Stimulated activated CD8-positive, alpha-beta memory T cell treated with anti-CD3 and anti-CD28 coated beads, Interleukin-7, amount 100 ng/mL, for 48 hours (primary cell): ENCODE results near the gene PPP2R2C.

Experiments used
- DNase-seq, 2 donors: peaks; one replicate each; pipeline ENCODE4 v3.0.0-alpha.2; 2020; ENCODE audit warnings: low read depth in 1 of 2; ENCODE audit errors: extremely low read depth in 1 of 2

Gene PPP2R2C

DNA sequence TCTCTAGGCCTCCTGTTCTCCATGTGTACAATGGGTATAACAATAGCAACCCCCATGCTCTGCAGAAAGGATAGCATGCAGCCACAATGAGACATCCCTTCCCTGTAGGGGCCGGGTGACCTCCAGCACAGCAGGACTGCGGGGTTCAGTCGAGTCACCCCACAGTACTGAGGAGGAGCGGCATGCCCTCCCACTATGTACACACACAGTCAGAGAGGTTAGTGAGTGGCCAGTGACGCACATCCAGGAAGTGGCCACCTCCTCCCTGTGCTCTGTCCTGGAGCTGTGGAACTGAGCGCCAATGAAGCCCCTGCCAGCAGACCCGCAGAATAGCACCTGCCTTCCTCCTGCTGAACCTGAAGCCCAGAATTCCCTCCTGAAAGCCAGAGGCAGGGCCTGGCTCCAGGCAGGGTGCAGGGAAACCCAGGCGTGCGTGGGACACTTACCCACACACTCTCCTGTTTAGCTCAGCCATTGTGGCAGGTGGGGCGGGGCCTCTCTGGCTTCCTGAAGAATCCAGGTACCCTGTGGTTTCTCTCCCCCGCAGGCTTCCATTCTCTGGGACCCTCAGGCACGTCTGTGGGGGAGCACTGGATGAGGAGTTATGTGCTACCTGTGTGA, 152.8 kb downstream of the PPP2R2C start:
- DNase-seq = no peak

DNA sequence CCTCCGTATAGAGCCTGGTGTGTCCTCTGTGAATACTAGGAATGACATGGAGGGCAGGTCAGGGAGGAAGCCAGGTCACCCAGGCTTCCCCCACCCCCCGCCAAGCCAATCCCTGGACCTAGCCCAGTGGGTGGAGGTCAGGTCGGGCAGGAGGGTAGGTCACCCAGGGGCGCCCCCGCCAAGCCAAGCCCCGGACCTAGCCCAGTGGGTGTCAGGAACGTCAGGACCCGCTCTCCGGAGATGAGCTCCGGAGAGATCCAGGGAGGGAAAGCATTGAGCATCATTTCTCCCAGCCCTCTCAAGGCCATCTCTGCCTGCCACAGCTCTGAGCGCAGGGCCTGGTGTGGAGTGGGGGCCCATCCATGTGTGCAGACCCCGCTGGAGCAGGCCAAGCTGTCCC, 154.2 kb downstream of the PPP2R2C start:
- DNase-seq = no peak

DNA sequence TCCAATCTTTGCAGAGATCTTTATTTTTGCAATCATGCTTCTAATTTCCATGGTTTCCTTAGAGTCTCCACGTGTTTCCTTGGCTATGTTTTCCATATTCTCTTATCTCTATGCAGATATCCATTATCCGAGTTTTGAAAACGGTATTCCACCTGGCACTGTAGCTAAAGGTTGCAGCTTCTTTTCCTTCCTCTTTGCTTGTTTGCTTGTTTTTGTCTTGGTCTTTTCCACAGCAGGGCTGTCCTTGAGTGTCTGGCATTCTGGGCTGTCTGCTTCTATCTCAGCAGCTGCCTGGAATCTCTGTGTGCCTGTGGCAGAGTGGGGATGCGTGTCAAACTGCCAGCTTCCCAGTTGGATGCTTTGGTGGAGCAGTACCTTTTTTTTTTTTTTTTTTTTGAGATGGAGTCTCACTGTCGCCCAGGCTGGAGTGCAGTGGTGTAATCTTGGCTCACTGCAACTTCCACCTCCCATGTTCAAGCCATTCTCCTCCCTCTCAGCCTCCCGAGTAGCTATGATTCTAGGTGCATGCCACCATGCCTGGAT, 155.9 kb downstream of the PPP2R2C start:
- DNase-seq = no peak

DNA sequence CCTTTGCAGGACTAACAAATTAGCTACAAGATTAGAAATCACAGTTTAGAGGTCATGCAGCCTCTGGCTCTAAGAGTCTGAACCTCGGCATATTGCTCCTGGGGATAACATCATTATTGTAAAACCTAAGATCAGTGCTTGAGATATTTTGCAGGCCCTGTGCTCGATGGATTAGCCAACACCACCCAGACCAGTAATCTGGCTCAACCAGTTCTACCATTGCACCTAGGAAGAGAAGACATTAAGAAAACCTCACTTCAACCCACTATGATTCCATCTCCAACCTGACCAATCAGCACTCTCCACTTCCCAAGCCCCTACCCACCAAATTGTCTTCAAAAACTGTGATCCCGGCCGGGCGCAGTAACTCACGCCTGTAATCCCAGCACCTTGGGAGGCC, 159.2 kb downstream of the PPP2R2C start:
- DNase-seq = no peak

DNA sequence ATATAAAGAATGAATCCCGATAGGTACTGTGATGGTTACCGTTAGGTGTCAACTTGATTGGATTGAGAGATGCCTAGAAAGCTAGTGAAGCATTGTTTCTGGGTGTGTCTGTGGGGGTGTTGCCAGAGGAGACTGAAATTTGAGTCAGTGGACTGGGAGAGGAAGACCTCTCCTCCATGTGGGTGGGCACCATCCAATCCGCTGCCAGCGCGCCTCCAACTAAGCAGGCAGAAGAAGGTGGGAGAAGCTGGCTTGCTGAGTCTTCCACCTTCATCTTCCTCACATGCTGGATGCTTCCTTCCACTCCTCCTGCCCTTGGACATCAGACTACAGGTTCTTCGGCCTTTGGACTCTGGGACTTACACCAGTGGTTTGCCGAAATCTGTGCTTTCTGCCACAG, 162.6 kb downstream of the PPP2R2C start:
- no peak for DNase-seq

DNA sequence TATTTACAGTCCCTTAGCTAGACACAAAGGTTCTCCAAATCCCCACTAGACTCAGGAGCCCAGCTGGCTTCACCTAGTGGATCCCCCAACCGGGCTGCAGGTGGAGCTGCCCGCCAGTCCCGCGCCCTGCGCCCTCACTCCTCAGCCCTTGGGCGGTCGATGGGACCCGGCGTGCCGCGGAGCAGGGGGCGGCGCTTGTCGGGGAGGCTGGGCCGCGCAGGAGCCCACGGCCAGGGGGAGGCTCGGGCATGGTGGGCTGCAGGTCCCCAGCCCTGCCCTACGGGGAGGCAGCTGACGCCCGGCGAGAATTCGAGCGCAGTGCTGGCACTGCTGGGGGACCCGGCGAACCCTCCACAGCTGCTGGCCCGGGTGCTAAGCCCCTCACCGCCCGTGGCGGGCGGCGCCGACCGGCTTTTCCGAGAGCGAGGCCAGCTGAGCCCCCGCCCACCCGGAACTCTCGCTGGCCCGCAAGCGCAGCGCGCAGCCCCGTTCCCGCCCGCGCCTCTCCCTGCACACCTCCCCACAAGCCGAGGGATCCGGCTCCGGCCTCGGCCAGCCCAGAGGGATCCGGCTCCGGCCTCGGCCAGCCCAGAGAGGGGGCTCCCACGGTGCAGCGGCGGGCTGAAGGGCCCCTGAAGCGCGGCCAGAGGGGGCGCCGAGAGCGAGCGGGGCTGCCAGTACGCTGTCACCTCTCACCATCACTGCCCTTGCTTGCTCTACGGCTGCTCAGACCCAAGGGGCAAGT, 163.3 kb downstream of the PPP2R2C start:
- no peak for DNase-seq

DNA sequence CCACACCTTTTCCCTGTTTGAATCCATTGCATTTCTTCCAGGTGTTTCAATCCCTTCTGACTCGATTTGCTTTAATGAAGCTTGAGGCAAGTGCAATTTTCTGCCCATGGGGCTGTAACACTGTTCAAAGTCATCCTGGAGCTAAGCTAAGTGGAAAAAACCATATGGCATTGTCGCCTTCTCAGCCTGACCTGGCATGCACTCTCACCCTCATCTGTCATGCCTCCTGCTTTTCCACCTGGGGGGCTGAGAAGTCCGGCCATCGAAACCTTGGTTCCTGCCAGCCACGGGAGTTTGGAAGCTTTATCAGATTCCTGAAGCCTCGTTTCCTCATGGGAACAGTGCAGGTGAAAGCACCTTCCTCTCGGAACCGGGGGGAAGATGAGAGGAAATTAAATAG, 164.5 kb downstream of the PPP2R2C start:
- DNase-seq = no peak

DNA sequence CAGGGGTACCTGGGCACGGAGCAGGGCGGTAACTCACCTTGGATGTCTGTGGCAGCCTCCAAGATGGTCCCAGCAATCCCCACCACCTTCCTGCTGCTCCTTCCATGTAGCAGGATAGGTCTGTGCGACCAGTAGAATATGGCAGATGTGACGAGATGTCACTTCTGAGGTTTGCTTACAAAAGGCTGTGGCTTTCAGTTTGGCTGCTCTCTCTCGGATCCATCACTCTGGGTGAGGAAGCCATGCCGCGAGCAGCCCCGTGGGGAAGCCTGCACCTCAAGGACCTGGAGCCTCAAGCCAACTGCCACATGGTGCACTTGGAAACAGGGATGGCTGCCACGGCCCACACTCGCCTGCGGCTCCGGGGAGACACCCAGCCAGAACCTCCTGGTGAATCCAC, 165.2 kb downstream of the PPP2R2C start:
- DNase-seq = no peak

DNA sequence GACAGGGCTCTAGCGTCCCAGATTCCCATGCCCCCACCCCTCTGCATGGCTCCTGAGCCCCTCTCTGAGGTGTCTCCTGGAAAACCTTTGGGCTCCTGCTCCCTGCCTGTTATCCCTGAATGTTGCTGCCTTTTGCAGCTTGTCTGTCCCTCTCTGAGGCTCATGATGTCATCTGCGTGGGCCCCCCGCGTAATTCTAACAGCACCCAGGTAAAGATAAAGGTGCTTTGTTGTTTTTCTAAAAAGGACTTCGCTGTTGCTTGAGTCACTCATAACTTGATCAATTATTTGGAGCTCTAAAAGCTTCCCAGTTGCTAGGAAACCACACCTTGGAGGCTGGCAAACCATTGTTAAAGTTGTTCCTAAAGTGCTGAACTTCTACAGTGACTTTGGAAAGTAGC, 166.1 kb downstream of the PPP2R2C start:
- DNase-seq = no peak

DNA sequence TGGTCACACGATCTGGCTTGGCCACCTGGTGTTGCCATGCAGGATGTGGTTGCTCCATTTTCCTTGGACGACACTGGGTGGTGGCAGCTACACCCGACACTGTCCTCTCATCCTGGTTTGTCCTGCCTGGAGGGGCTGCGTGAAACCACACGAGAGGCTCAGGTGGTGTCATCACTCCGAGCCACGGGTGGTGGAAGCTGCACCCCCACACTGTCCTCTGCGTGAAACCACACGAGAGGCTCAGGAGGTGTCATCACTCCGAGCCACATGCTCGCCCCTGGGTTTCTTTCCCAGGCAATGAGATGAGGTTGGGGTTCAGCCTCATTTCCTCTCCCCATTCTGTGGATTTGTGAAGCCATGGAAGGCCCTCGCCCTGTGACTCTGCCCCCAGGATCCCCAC, 168.5 kb downstream of the PPP2R2C start:
- DNase-seq = no peak

DNA sequence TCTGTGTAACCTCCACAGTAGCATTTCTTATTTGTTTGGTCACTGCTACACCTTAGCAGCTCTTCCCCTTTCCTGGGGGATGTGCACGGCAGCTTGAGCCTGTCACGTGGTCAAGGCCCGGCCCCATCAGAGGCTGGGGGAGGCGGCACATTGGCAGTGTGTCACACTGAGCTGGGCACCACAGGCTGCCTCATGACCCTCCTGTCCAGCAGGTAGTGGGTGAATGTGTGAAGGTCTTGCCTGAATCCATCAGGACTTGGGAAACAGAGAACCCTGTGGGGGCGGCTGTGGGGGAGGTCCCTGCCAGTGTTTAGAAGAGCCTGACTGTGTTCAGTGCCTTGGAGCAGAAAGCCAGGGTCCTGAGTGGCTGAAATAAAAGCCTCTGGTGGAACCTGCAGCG, 169.5 kb downstream of the PPP2R2C start:
- no peak for DNase-seq

DNA sequence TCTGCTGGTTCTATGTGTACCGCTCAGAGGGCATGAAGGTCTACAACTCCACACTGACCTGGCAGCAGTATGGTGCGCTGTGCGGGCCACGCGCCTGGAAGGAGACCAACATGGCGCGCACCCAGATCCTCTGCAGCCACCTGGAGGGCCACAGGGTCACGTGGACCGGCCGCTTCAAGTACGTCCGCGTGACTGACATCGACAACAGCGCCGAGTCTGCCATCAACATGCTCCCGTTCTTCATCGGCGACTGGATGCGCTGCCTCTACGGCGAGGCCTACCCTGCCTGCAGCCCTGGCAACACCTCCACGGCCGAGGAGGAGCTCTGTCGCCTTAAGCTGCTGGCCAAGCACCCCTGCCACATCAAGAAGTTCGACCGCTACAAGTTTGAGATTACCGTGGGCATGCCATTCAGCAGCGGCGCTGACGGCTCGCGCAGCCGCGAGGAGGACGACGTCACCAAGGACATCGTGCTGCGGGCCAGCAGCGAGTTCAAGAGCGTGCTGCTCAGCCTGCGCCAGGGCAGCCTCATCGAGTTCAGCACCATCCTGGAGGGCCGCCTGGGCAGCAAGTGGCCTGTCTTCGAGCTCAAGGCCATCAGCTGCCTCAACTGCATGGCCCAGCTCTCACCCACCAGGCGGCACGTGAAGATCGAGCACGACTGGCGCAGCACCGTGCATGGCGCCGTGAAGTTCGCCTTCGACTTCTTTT, 170.5 kb downstream of the PPP2R2C start:
- DNase-seq = no peak

DNA sequence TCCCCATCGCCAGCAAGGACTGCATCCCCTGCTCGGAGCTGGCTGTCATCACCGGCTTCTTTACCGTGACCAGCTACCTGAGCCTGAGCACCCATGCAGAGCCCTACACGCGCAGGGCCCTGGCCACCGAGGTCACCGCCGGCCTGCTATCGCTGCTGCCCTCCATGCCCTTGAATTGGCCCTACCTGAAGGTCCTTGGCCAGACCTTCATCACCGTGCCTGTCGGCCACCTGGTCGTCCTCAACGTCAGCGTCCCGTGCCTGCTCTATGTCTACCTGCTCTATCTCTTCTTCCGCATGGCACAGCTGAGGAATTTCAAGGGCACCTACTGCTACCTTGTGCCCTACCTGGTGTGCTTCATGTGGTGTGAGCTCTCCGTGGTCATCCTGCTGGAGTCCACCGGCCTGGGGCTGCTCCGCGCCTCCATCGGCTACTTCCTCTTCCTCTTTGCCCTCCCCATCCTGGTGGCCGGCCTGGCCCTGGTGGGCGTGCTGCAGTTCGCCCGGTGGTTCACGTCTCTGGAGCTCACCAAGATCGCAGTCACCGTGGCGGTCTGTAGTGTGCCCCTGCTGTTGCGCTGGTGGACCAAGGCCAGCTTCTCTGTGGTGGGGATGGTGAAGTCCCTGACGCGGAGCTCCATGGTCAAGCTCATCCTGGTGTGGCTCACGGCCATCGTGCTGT, 171.2 kb downstream of the PPP2R2C start:
- DNase-seq = no peak

DNA sequence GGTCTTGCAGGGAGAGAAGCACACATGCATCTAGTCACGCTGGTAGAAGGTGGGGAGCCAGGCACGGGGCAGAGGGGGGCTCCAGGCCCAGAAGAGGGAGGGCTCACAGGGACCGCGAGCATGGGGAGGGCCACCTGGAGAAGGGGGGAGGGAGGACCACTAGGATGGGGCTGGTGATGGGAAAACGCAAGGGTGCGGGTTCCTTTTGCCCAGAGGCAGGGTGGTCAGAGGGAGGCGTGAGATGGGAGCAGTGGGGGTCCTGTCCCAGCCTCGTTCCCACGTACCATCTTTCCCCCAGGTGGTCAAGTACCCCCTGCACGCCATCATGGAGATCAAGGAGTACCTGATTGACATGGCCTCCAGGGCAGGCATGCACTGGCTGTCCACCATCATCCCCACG, 172.1 kb downstream of the PPP2R2C start:
- DNase-seq = no peak

DNA sequence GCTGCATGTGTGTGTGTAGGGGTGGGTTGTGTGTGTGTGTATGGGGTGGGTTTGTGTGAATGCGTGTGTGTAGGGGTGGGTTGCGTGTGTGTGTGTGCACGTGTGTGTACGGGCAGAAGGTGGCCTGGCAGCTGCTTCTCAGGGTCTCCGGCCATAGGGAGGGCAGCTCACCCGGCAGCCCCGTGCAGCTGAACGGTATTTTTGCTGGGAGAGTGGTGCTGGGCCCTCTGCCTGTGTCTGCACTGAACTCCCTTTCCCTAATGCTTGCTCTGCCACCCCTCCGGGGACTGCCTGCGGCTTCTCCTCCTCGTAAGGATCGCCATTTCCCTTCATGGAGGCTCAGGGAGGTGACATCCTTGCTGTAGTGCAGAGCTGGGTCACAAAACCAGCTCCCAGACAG, 172.5 kb downstream of the PPP2R2C start:
- DNase-seq = no peak

DNA sequence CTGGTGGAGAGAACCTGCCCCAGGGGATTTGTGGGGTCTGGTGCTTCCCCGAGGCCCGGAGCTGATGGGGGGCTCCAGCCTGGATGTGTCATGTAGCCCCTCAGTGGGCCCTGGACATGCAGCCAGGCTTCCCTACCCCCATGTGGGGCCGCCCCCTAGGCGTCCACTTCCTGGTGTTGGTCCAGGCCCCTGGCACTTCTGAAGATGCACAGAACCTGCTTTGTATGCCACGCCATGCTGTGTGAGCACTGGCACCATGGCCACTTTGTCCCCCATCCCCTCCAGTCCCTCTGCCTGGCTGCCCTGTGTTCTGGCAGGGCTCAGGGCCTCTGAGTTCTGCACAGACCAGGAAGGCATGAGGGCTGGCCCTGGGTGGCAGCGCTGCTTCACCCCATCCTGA, 173.6 kb downstream of the PPP2R2C start:
- no peak for DNase-seq

DNA sequence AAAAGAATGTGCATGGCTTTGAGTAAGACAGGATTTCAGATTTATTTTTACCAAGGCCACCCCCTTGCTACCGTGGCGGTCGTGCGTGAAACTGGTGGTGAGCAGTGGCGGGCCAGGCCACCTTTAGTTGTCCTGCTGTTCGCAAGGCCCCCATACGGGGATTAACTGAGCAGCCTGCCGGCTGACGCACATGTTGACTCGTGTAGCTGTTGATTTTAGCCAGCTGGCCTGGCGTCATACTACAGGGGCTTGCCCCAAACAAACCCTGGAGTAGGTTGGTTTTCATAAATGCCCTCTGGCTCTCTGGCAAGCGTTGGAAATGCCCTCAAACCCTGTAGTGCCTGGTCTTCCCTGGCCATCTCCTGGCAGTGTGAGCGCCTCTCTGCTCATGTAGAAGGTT, 174.4 kb downstream of the PPP2R2C start:
- no peak for DNase-seq

DNA sequence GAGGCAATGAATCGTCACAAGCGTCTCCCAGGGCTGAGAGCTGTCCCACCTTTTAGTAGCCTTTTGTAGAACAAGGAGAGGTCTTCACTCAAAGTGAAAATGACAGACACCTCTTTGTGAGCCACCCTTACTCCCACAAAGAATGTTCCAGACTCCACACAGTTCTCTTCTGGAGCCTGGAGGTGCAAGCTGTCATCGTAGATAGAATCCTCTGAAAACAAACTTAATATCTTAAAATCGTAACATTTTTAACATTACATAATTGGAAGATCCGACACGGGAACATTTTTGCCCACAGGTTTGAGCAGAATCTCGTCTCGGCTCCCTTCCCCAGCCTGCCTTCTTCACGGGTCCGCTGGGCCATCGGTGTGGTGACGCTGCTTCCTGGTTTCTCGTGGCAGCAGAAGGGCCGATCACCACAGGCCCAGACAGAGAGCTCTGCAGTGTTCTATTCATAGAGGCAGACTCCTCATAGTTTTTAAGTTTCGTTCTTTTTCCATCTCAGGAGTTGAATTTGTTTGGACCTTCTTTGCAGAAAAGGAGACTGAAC, 175.1 kb downstream of the PPP2R2C start:
- DNase-seq = no peak

DNA sequence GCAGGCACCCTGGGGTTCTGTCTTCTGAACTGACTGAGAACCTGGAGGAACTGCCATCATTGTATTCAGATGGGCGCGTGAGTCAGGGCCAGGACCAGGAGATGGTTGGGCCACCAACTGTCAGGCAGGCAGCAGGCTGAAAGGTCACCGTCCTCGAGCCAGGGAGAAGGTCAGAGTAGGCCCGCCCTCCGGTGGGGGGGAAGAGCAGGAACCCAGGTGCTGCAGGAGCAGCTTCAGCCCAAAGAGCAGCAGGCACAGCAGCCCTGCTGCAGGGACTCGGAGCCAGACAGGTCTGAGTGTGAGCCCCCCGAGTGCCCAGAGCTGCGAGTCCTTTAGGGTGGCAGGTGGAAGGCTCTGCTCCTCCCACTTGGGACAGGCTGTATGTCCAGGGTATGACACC, 176.4 kb downstream of the PPP2R2C start:
- no peak for DNase-seq

DNA sequence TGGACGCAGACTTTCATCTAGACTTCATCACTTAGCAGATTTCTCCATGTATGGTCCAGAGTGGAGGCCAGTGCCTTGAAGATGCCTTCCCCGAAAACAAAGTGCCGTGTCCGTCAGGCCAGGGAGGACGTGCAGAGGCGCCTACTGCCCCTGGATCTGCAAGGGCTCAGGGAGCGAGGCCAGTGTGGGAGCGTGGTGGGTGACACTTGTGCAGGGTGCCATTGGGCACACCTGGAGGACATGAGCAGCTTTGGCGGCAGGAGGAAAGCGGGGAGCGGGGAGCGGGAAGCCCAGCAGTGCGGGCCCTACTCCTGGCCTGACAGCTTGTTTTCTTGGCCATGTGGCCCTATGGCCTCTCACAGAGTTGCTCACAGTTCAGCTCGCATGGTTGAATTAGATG, 176.9 kb downstream of the PPP2R2C start:
- no peak for DNase-seq
